HG03280 (cell line): ENCODE data around the gene SEC22A.
"Not testable (repeated sequence)": the region's sequence is repeated elsewhere in the genome, so short reads cannot be mapped to it uniquely, and the experiment has no call there.

ENCODE experiments used
- ATAC-seq: cut with Tn5 transposase; IDR thresholded peaks from one replicate; pipeline ENCODE4 v1.9.1; 2021; ENCODE audit warnings: mild to moderate bottlenecking, moderate library complexity; ENCODE audit not compliant: unreplicated experiment

Gene SEC22A

GRCh38 chr3:123169930-123170329 is 31.8 kb upstream of the SEC22A start:
- no peak for ATAC-seq

GRCh38 chr3:123180791-123181190 is 21.0 kb upstream of the SEC22A start:
- ATAC-seq: no peak

GRCh38 chr3:123186695-123187094 is 15.0 kb upstream of the SEC22A start:
- ATAC-seq: no peak

GRCh38 chr3:123188058-123188457 is 13.7 kb upstream of the SEC22A start:
- ATAC-seq: no peak

DNA sequence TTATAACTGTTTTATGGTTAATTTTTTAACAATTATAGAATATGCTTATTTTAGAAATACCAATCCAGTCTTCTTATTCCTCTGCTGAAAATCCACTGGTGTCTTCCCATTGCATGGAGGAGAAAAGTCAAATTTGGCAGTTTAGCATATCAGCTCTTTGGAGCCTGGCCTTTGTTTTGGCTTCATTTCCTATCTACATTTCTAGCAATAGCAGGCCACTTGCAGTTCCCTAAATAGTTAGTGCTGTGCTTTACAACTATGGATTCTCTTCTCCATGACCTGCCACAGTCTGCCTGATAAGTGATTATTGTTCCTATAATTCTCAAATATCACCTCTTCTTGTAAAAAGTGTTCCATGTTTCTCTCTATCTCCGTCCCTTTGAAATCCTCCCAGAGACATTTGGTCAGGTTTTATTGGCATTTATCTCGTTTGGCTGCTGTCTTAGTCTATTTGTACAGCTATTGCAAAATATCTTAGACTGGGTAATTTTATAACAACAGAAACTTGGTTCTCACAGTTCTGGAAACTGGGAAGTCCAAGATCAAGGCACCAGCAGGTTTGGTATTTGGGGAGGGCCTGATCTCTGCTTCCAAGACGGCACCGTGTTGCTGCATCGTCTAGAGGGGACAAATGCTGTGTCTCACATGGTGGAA is 8.2 kb upstream of the SEC22A start:
- no peak for ATAC-seq

GRCh38 chr3:123194552-123194951 is 7.2 kb upstream of the SEC22A start:
- ATAC-seq: no peak

DNA sequence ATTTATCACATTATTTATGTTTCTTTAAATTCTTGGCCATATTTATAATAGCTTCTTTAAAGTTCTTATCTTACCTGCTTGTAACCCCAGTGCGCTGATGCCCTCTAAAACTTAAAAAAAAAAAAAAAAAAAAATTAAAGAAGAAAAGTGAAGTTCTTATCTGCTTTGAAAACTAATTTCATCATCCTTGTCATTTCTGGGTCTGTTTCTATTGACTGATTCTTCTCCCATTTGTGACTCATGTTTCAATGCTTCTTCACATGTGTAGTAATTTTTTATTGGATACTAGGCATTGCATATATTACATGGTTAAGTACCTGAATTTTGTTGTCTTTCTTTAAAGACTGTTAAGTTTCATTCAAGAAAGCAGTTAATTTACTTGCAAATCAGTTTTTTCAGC is 3.4 kb upstream of the SEC22A start:
- ATAC-seq: no peak

DNA sequence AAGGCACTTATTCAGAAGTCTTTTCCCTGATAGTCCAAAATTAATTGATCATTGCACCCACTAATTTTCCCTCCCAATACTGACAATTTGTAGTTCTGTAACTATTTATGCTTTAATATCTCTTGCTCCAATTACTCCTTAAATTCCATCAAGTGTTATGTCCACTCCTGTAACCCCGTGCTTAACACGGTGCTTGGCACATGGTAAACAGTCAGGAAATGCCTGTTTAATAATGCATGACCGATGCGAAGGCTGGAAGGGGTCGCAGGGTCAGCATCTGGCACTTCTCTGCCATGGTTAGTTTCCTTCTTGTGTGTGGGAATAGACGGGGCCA is 553 bp upstream of the SEC22A start:
- ATAC-seq: no peak

GRCh38 chr3:123202451-123202850 is 708 bp downstream of the SEC22A start:
- ATAC-seq: no peak

DNA sequence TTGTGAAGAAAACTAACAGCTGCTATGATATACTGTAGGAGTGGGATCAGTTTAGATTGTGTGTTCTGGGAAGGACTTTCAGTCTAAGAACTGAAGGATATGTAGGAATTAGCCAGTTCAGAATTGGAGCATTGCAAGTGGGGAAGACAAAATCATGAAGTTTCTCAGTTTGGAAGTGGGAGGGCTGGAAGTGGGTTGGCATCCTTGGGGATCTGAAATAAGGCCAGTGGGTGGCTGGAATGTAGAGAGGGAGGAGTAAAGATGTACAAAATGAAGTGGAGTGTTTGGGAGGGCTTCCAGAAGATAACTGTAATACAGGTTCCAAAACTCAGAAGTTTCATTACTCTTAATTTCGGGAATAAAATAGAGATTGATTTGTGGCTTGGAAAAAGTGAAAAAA is 17.2 kb downstream of the SEC22A start:
- no peak for ATAC-seq

DNA sequence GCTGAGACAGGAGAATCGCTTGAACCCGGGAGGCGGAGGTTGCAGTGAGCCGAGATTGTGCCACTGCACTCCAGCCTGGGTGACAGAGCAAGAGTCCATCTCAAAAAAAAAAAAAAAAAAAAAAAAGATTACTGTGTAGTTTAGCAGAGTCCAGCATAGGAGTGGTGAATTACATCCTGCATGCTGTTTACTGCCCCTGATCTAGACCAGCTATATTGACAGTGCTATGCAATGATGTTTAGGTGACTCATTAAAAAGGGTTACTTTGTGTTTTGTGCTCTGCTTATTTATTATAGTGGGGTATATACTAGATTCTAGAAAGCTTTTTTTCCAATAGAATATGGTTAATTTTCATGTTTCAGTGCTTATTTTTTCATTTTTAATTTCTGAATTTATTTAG is 19.6 kb downstream of the SEC22A start:
- ATAC-seq: not testable (repeated sequence)

DNA sequence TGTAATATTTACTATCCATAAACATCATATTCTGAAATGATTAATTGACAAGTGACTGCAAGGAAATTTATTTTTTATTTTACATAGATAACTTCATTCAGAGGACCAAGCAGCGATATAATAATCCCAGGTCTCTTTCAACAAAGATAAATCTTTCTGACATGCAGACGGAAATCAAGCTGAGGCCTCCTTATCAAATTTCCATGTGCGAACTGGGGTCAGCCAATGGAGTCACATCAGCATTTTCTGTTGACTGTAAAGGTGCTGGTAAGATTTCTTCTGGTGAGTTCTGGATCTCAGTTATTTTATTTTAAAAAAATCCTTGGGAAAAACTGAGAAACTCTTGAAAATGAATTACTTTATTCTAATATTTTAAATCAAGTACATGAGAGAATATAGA is 23.3 kb downstream of the SEC22A start:
- ATAC-seq: no peak

GRCh38 chr3:123226549-123226948 is 24.8 kb downstream of the SEC22A start:
- no peak for ATAC-seq

- ATAC-seq: no peak
These were observed 27.4 kb downstream of the SEC22A start for GRCh38 chr3:123229145-123229544.

DNA sequence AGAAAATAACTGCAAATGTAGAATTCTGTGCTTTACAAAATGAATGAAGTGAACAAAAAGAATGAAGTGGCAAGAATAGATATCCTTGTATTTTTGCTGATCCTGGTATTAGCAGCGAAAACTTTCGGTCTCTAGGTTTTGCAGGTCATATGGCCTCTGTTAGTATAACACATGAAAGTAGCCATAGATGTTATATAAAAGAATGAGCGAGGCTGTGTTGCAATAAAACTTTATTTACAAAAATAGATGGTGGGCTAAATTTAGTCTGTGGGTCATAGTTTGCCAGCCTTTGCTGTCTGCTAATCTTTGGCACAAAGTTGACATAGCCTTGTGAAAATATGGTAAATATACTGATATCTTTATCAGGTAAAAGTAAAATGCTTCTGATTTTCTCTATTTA is 35.2 kb downstream of the SEC22A start:
- no peak for ATAC-seq

GRCh38 chr3:123239186-123239585 is 37.4 kb downstream of the SEC22A start:
- ATAC-seq: not testable (repeated sequence)

- ATAC-seq: no peak
These were observed 38.0 kb downstream of the SEC22A start for GRCh38 chr3:123239756-123240155.

GRCh38 chr3:123244128-123244527 is 42.4 kb downstream of the SEC22A start:
- ATAC-seq: no peak

- no peak for ATAC-seq
These were observed 45.1 kb downstream of the SEC22A start for GRCh38 chr3:123246866-123247265.

- no peak for ATAC-seq
These were observed 54.5 kb downstream of the SEC22A start for GRCh38 chr3:123256256-123256655.

DNA sequence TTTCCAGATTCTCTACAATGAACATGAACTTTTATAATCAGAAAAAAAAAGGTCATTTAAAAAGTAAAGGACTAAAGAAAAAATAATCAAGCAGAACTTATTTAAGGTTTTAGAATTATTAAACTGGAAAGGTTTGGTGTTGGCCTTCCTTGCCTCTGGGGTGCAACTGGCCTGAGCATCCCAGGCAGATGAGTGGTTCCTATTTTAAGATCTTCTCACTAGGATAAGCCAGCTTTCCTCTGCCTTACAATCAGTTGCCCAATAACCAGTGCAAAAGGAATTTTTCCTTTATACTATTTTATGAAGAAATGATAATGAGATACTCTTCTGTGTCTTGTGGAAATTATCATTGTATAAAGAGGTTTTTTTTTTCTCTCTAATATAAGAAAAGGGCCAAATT is 56.6 kb downstream of the SEC22A start:
- ATAC-seq: no peak

DNA sequence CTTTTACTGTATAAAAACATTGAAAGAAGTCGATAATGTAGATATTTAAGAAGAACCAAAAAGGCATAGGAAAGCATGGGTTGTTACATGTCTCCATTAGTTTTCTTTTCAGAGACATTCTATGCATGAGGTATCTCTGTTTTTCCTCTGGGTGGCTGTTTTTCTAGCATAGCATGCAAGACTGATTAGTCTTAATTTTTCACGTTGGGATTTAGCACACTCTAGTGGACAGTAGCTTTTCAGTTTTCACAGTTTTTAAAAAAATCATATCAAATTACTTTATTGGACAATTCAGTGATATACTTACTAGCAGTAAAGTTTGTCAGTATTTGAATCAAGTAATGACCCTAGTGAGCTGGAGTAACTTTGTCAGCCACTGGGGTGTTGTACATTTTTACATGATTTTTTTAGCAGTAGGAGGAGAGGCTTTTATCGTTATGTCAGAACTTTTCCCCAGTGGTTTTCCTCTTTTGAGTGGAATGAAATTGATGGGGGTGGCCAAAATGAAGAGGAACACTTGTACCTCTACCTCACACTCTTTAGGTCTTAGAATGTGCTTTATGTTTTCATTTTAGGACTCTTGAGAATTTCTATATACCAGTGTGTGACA is 57.2 kb downstream of the SEC22A start:
- no peak for ATAC-seq

GRCh38 chr3:123261666-123262065 is 59.9 kb downstream of the SEC22A start:
- ATAC-seq: no peak
